VCaP (cell line): ENCODE data around the gene ESF1.

Experiments used
- H3K27ac ChIP-seq: fragments of 450-650 bp; 2 replicates; pipeline ENCODE4 v1.5.1; 2017
- CTCF ChIP-seq: fragments of 450-650 bp; conservative IDR thresholded peaks from 2 replicates; pipeline ENCODE4 v1.5.1; 2017; ENCODE audit warnings: mild to moderate bottlenecking, moderate library complexity

The ESF1 gene

GRCh38 chr20:13703265-13703664 is 81.5 kb downstream of the ESF1 start:
- no peak overlapping the region for H3K27ac ChIP-seq
- TF ChIP-seq CTCF = no peak

GRCh38 chr20:13701486-13701885 is 83.2 kb downstream of the ESF1 start:
- H3K27ac ChIP-seq = peak overlapping the region; percentile 55
- TF ChIP-seq CTCF = no peak

- peak overlapping the region; percentile 55 for H3K27ac ChIP-seq
- TF ChIP-seq CTCF = no peak
Observed at GRCh38 chr20:13700761-13701160, 84.0 kb downstream of the ESF1 start.

GRCh38 chr20:13694420-13695150 is 90.1 kb downstream of the ESF1 start:
- no peak for TF ChIP-seq CTCF
- no peak overlapping the region for H3K27ac ChIP-seq

- no peak overlapping the region for H3K27ac ChIP-seq
- TF ChIP-seq CTCF = no peak
Observed at GRCh38 chr20:13692802-13693736, 91.7 kb downstream of the ESF1 start.

- TF ChIP-seq CTCF = no peak
- H3K27ac ChIP-seq = no peak overlapping the region
Observed at GRCh38 chr20:13690943-13691342, 93.8 kb downstream of the ESF1 start.

- TF ChIP-seq CTCF = no peak
- no peak overlapping the region for H3K27ac ChIP-seq
Observed at GRCh38 chr20:13687815-13688214, 96.9 kb downstream of the ESF1 start.
